ENCODE data around the gene RAB11FIP4. TPM values are rescaled to one million over a fixed set of nuclear protein-coding genes. Genes with fewer than 3 reads are reported as not detected.
A peak's percentile ranks its signal among the peaks of the same experiment; 100 is the strongest.

Gene RAB11FIP4
- total and polyA plus RNA-seq, 2 donors (not counting 1 experiment from before 2014, with no cell fraction given): 17.0 to 70.5 TPM

GRCh38 chr17:31490671-31491375, 99.3 kb downstream of the RAB11FIP4 start:
- 68% methylated on average over 7 of the region's 9 CpGs for WGBS (ENCODE audit: insufficient coverage)
- DNase-seq (no peak), ATAC-seq (ENCODE audit: low read depth) (no peak)
- POLR2A ChIA-PET: interaction anchor here (1.3 to 1.4 kb wide), 2 partner anchors 18 to 45 kb away, joined by 4 to 7 read pairs; no protein-coding TSS in a partner anchor
- H3K4me1 ChIP-seq (ENCODE audit: control insufficient read depth in 2 of 2, insufficient read depth in 2 of 2, low read length in 2 of 2): peaks cover 79 to 85% of the 10 kb centered on the region in 2 donors
- peak overlapping the region; percentile 17 for H3K9ac ChIP-seq (ENCODE audit: low read length)
- peaks cover 67% of the 10 kb centered on the region for H3K79me2 ChIP-seq (ENCODE audit: control insufficient read depth, insufficient read depth, low read length)
- H3K4me3 ChIP-seq (ENCODE audit: control extremely low read depth in 1 of 5, extremely low read depth in 1 of 5, insufficient read depth in 1 of 5, low read depth in 2 of 5, low read length in 4 of 5): peak overlapping the region in 3 of 5 experiments; percentile 2 to 26 (median 21)
- H3K9me3 ChIP-seq (ENCODE audit: control extremely low read depth in 1 of 3, control insufficient read depth in 2 of 3, insufficient read depth in 1 of 3, low read length in 2 of 3): no peaks in the 10 kb centered on the region
- H3K9me3 Mint-ChIP-seq (ENCODE audit: insufficient read depth): no peaks in the 10 kb centered on the region
- intact Hi-C loops (cut with micrococcal nuclease): loop anchor here (2.0 to 5.0 kb wide), 2 partner anchors 170 to 524 kb away; partner anchors contain the start of gene EVI2A
- no peaks in the 10 kb centered on the region for H3K36me3 ChIP-seq (replicated peaks in 1 of 2; ENCODE audit: control extremely low read depth in 1 of 2, control insufficient read depth in 1 of 2, extremely low read depth in 1 of 2, insufficient read depth in 2 of 2, low read length in 1 of 2)
- TF ChIP-seq EZH2 (IDR thresholded peaks at IDR 0.05; ENCODE audit: borderline replicate concordance, insufficient read depth, low read depth, low read length, poor library complexity, severe bottlenecking) (no peak), CTCF (IDR thresholded peaks at IDR 0.05) (no peak)
- H3K27ac ChIP-seq (ENCODE audit: low read length in 2 of 2): peak overlapping the region; percentile 73 to 90
- no peaks in the 10 kb centered on the region for H3K27me3 Mint-ChIP-seq
- CTCF ChIA-PET: interaction anchor here (0.6 to 10.3 kb wide), 4 partner anchors 20 to 403 kb away, joined by 6 to 94 read pairs (median 30); no protein-coding TSS in a partner anchor
- peaks cover 37% of the 10 kb centered on the region for H4K20me1 ChIP-seq (ENCODE audit: control insufficient read depth, insufficient read depth, low read length, poor library complexity, severe bottlenecking)
- peak overlapping the region; percentile 99 for H3K27ac Mint-ChIP-seq
- peak overlapping the region; percentile 86 for H3K4me2 ChIP-seq (replicated peaks; ENCODE audit: low read depth, low read length, poor library complexity, severe bottlenecking)
- peaks cover 82% of the 10 kb centered on the region for H3K4me1 Mint-ChIP-seq
- no peak overlapping the region for H2AFZ ChIP-seq (ENCODE audit: insufficient read depth, low read depth, low read length, poor library complexity, severe bottlenecking)
- H3K27me3 ChIP-seq (replicated peaks in 1 of 4; ENCODE audit: control extremely low read depth in 1 of 4, control insufficient read depth in 3 of 4, insufficient read depth in 4 of 4, low read length in 3 of 4): no peaks in the 10 kb centered on the region
- peak overlapping the region; percentile 83 for H3K4me3 Mint-ChIP-seq
